ENCODE data around the gene PCSK6.

Gene PCSK6

GRCh38 chr15:101483462-101483861 lies 6.0 kb downstream of the PCSK6 start:
- no peak for DNase-seq (ENCODE audit: low read depth, low spot score)

- no peak for DNase-seq (ENCODE audit: low read depth, low spot score)
Measured at GRCh38 chr15:101482526-101483371, 6.8 kb downstream of the PCSK6 start.

- no peak for DNase-seq (ENCODE audit: low read depth, low spot score)
Measured at GRCh38 chr15:101481917-101482525, 7.5 kb downstream of the PCSK6 start.

GRCh38 chr15:101481381-101481705 lies 8.2 kb downstream of the PCSK6 start:
- DNase-seq (ENCODE audit: low read depth, low spot score): peak; percentile 52

- DNase-seq (ENCODE audit: low read depth, low spot score): no peak
Measured at GRCh38 chr15:101480613-101481380, 8.7 kb downstream of the PCSK6 start.

- DNase-seq (ENCODE audit: low read depth, low spot score): no peak
Measured at GRCh38 chr15:101479851-101480612, 9.5 kb downstream of the PCSK6 start.

- DNase-seq (ENCODE audit: low read depth, low spot score): no peak
Measured at GRCh38 chr15:101479342-101479845, 10.1 kb downstream of the PCSK6 start.

- DNase-seq (ENCODE audit: low read depth, low spot score): no peak
Measured at GRCh38 chr15:101478701-101479341, 10.7 kb downstream of the PCSK6 start.

- DNase-seq (ENCODE audit: low read depth, low spot score): peak; percentile 79
Measured at GRCh38 chr15:101477851-101478362, 11.6 kb downstream of the PCSK6 start.

GRCh38 chr15:101476756-101477155 lies 12.8 kb downstream of the PCSK6 start:
- DNase-seq (ENCODE audit: low read depth, low spot score): no peak

GRCh38 chr15:101474983-101475382 lies 14.5 kb downstream of the PCSK6 start:
- DNase-seq (ENCODE audit: low read depth, low spot score): no peak

- DNase-seq (ENCODE audit: low read depth, low spot score): no peak
Measured at GRCh38 chr15:101474233-101474632, 15.3 kb downstream of the PCSK6 start.

GRCh38 chr15:101472033-101472432 lies 17.5 kb downstream of the PCSK6 start:
- no peak for DNase-seq (ENCODE audit: low read depth, low spot score)

GRCh38 chr15:101470548-101471239 lies 18.8 kb downstream of the PCSK6 start:
- DNase-seq (ENCODE audit: low read depth, low spot score): peak; percentile 51

- DNase-seq (ENCODE audit: low read depth, low spot score): no peak
Measured at GRCh38 chr15:101469520-101470288, 19.8 kb downstream of the PCSK6 start.

GRCh38 chr15:101466188-101466587 lies 23.3 kb downstream of the PCSK6 start:
- no peak for DNase-seq (ENCODE audit: low read depth, low spot score)

GRCh38 chr15:101464999-101465669 lies 24.4 kb downstream of the PCSK6 start:
- no peak for DNase-seq (ENCODE audit: low read depth, low spot score)

GRCh38 chr15:101464256-101464998 lies 25.1 kb downstream of the PCSK6 start:
- no peak for DNase-seq (ENCODE audit: low read depth, low spot score)
